IMR-90 (cell line): ENCODE measurements around the gene C15orf62. TPM values are rescaled to one million over a fixed set of nuclear protein-coding genes. Genes with fewer than 3 reads are reported as not detected.

ENCODE experiments used
- ATAC-seq: fragments of 200-7000 bp; cut with Tn5 transposase; 2 replicates; pipeline ENCODE4 v1.9.1; 2020; ENCODE audit warnings: low read depth, mild to moderate bottlenecking, moderate library complexity
- BruUV-seq: library from RNA; stranded (reverse); fragments of 400-500 nt; replicated peaks from 2 replicates; lab custom pipeline; 2021; lab: Mats Ljungman, UMichigan
- CTCF ChIA-PET: fragments of 300-600 bp; formaldehyde crosslinking; extraction: SDS; loops from one replicate; lab custom pipeline; 2021; ENCODE audit warnings: antibody characterized with exemption; lab: Yijun Ruan, JAX
- POLR2A ChIA-PET: fragments of 300-600 bp; sonication (Branson Sonifier 250); formaldehyde crosslinking; loops from one replicate; lab custom pipeline; 2022; ENCODE audit warnings: antibody characterized with exemption; ENCODE audit not compliant: unreplicated experiment; lab: Charles Lee
- DNase-seq: peaks from one replicate; pipeline ENCODE4 v3.0.0; 2013
- H2AFZ ChIP-seq: replicated peaks from 2 replicates; pipeline ENCODE3; 2013; ENCODE audit warnings: low read length, mild to moderate bottlenecking; ENCODE audit not compliant: poor library complexity
- H2AK5ac ChIP-seq: 2 replicates; pipeline ENCODE4 v1.6.1; 2013; ENCODE audit warnings: low read depth, low read length, inconsistent platforms
- H2AK9ac ChIP-seq: replicated peaks from 2 replicates; pipeline ENCODE3; 2013; ENCODE audit warnings: mild to moderate bottlenecking, low read depth, low read length, moderate library complexity; ENCODE audit not compliant: poor library complexity
- H2BK120ac ChIP-seq: 2 replicates; pipeline ENCODE4 v1.6.1; 2013; ENCODE audit warnings: low read depth, low read length, inconsistent platforms
- H2BK15ac ChIP-seq: 3 replicates; pipeline ENCODE4 v1.6.1; 2013; ENCODE audit warnings: low read depth, low read length, inconsistent platforms
- H2BK20ac ChIP-seq: 2 replicates; pipeline ENCODE4 v1.6.1; 2013; ENCODE audit warnings: low read depth, mild to moderate bottlenecking, inconsistent platforms, low read length, moderate library complexity
- H2BK5ac ChIP-seq: 2 replicates; pipeline ENCODE4 v1.6.1; 2013; ENCODE audit warnings: mild to moderate bottlenecking, low read depth, low read length, inconsistent platforms; ENCODE audit not compliant: poor library complexity, severe bottlenecking
- H3K14ac ChIP-seq: replicated peaks from 2 replicates; pipeline ENCODE4 v1.6.1; 2013; ENCODE audit warnings: low read depth, low read length, inconsistent platforms
- H3K18ac ChIP-seq: 2 replicates; pipeline ENCODE4 v1.6.1; 2013; ENCODE audit warnings: low read depth, low read length, control low read depth
- H3K23ac ChIP-seq: 2 replicates; pipeline ENCODE4 v1.6.1; 2013; ENCODE audit warnings: low read depth, low read length, inconsistent platforms
- H3K27ac ChIP-seq: 2 replicates; pipeline ENCODE4 v1.5.1; 2013; ENCODE audit warnings: mild to moderate bottlenecking, control low read depth, low read length; ENCODE audit not compliant: insufficient read depth
- H3K27me3 ChIP-seq: 2 replicates; pipeline ENCODE4 v1.6.1; 2013; ENCODE audit warnings: low read length; ENCODE audit not compliant: control insufficient read depth, insufficient read depth
- H3K36me3 ChIP-seq: 2 replicates; pipeline ENCODE4 v1.6.1; 2013; ENCODE audit warnings: low read length, mixed read lengths; ENCODE audit not compliant: control insufficient read depth, insufficient read depth
- H3K4ac ChIP-seq: 2 replicates; pipeline ENCODE4 v1.6.1; 2013; ENCODE audit warnings: low read depth, low read length, inconsistent platforms
- H3K4me1 ChIP-seq: 2 replicates; pipeline ENCODE4 v1.6.1; 2013; ENCODE audit warnings: low read length, mixed read lengths; ENCODE audit not compliant: control insufficient read depth, insufficient read depth
- H3K4me2 ChIP-seq: 2 replicates; pipeline ENCODE4 v1.6.1; 2013; ENCODE audit warnings: low read depth, mild to moderate bottlenecking, control low read depth, low read length, moderate library complexity
- H3K4me3 ChIP-seq: 2 replicates; pipeline ENCODE4 v1.5.1; 2013; ENCODE audit warnings: low read depth, mild to moderate bottlenecking, control low read depth, low read length, moderate library complexity; ENCODE audit not compliant: insufficient read depth
- H3K56ac ChIP-seq: 2 replicates; pipeline ENCODE4 v1.6.1; 2013; ENCODE audit warnings: low read length, inconsistent platforms; ENCODE audit not compliant: insufficient read depth; ENCODE audit errors: extremely low read depth
- H3K79me1 ChIP-seq, 2 experiments: 2 replicates each; pipeline ENCODE4 v1.6.1; 2013; ENCODE audit warnings: low read length in 2 of 2, inconsistent platforms in 1 of 2, low read depth in 1 of 2
- H3K9ac ChIP-seq: 2 replicates; pipeline ENCODE4 v1.6.1; 2013; ENCODE audit warnings: low read depth, low read length, control low read depth
- H3K9me1 ChIP-seq: 2 replicates; pipeline ENCODE4 v1.6.1; 2013; ENCODE audit warnings: low read length, inconsistent platforms; ENCODE audit not compliant: insufficient read depth
- H3K9me3 ChIP-seq: 2 replicates; pipeline ENCODE4 v1.6.1; 2013; ENCODE audit warnings: low read length; ENCODE audit not compliant: control insufficient read depth, insufficient read depth
- H4K20me1 ChIP-seq: 2 replicates; pipeline ENCODE4 v1.6.1; 2013; ENCODE audit warnings: low read length, inconsistent platforms; ENCODE audit not compliant: insufficient read depth
- H4K5ac ChIP-seq: 2 replicates; pipeline ENCODE4 v1.6.1; 2013; ENCODE audit warnings: mild to moderate bottlenecking, low read depth, low read length, control low read depth
- H4K8ac ChIP-seq, 2 experiments: 2 replicates each; pipeline ENCODE4 v1.6.1; 2013; ENCODE audit warnings: low read depth in 2 of 2, low read length in 2 of 2, control low read depth in 1 of 2, inconsistent platforms in 1 of 2
- H4K91ac ChIP-seq: 2 replicates; pipeline ENCODE4 v1.6.1; 2013; ENCODE audit warnings: low read depth, low read length, inconsistent platforms; ENCODE audit not compliant: insufficient read depth
- NFE2L2 ChIP-seq: fragments of 150-350 bp; IDR thresholded peaks from 2 replicates; pipeline ENCODE4 v1.6.1; 2016; ENCODE audit warnings: low read depth, mild to moderate bottlenecking, low read length
- RAD21 ChIP-seq: IDR thresholded peaks from 2 replicates; pipeline ENCODE4 v1.6.1; 2012; ENCODE audit warnings: low read length, improper control_type of control experiment
- WGBS, 2 experiments: methylation state at CpG; one replicate each; pipeline versions ENCODE4 v1.1.5 to v1.1.7; 2013; ENCODE audit warnings: missing lambda C conversion rate in 2 of 2; ENCODE audit not compliant: insufficient read length in 1 of 2; ENCODE audit errors: extremely low coverage in 2 of 2; 5-methylcytosine and 5-hydroxymethylcytosine counted together
- dilution Hi-C: fragments of 300-500 bp; cut with HindIII; formaldehyde crosslinking; loops from one replicate; pipeline ENCODE4 v1.14.3; 2018; ENCODE audit warnings: low sequenced_read_pairs; ENCODE audit not compliant: unreplicated experiment
- in situ Hi-C: fragments of 300-500 bp; cut with MboI; formaldehyde crosslinking; loops from 3 replicates; pipeline ENCODE4 v1.14.3; 2019; ENCODE audit warnings: low sequenced_read_pairs, inconsistent platforms, mixed read lengths
- intact Hi-C: fragments of 100-400 bp; cut with micrococcal nuclease; formaldehyde crosslinking; loops from 2 replicates; pipeline ENCODE4 v1.10.0; 2022
- polyA plus RNA-seq, 3 experiments: library from polyadenylated mRNA; depleted of rRNA; stranded (reverse); fragments of >200 nt; gene quantifications; 2 replicates each; pipeline ENCODE4 v1.2.3, GENCODE V29; 2012; ENCODE audit warnings: low replicate concordance in 1 of 3
- total RNA-seq: library from RNA; depleted of rRNA; stranded (reverse); fragments of >200 nt; gene quantifications from 2 replicates; pipeline ENCODE4 v1.2.3, GENCODE V29; 2012

Gene C15orf62
- total and polyA plus RNA-seq, 2 of the 4 experiments (the other 2 are of a cell fraction): not detected

- Histone ChIP-seq H2BK20ac (no peak overlapping the region), H3K56ac (no peak overlapping the region), H3K14ac (no peak overlapping the region), H2BK5ac (no peak overlapping the region), H3K9me3 (no peaks in the 10 kb centered on the region), H3K9ac (no peak overlapping the region), H2BK120ac (no peak overlapping the region), H3K36me3 (peaks cover 25% of the 10 kb centered on the region), H4K91ac (no peak overlapping the region), H4K5ac (no peak overlapping the region), H4K8ac (no peak overlapping the region), H3K27me3 (no peaks in the 10 kb centered on the region), H2AK5ac (no peak overlapping the region), H2AK9ac (no peak overlapping the region), H3K23ac (no peak overlapping the region), H3K9me1 (no peaks in the 10 kb centered on the region), H2BK15ac (no peak overlapping the region), H3K4ac (no peak overlapping the region), H3K4me3 (no peak overlapping the region), H2AFZ (no peak overlapping the region), H3K4me2 (no peak overlapping the region), H3K27ac (no peak overlapping the region), H3K18ac (no peak overlapping the region), H3K79me1 (peaks cover 4 to 21% of the 10 kb centered on the region in 2 experiments; a peak in 2 of 4 replicates), H4K20me1 (peaks cover 5% of the 10 kb centered on the region; the same call in 1 of the 2 replicates), H3K4me1 (peaks cover 3% of the 10 kb centered on the region; the same call in 1 of the 2 replicates)
- intact Hi-C loops: no loop called here
- POLR2A ChIA-PET: interaction anchor here (0.7 kb wide), 1 partner anchor 14 kb away, joined by 14 read pairs; no protein-coding TSS in a partner anchor
- in situ Hi-C loops: no loop called here
- no CpG with 5 or more reads among the region's 2 CpGs for WGBS, 2 experiments
- ATAC-seq: no peak
- CTCF ChIA-PET: interaction anchor here (0.6 to 1.3 kb wide), 3 partner anchors 115 to 542 kb away, joined by 3 to 7 read pairs (median 3); no protein-coding TSS in a partner anchor
- dilution Hi-C loops: no loop called here
- no peak for DNase-seq
- no TSS peak for BruUV-seq
- TF ChIP-seq RAD21 (no peak), NFE2L2 (no peak)
Measured at GRCh38 chr15:40743485-40743901, 26.3 kb upstream of the C15orf62 start.
